Measurements from ENCODE around the gene ULK2.

GRCh38 chr17:19873346-19873745, 5.6 kb upstream of the ULK2 start:
- TF ChIP-seq CTCF (conservative IDR thresholded peaks at IDR 0.05) (no peak), ZFX (IDR thresholded peaks at IDR 0.05) (no peak)
